HepG2 (cell line): ENCODE results near the gene FLYWCH1. TPM values are rescaled to one million over a fixed set of nuclear protein-coding genes. Genes with fewer than 3 reads are reported as not detected.
A peak's percentile ranks its signal among the peaks of the same experiment; 100 is the strongest.

Source experiments
- ETV6 ChIP-seq: sonication (generic); formaldehyde crosslinking; conservative IDR thresholded peaks from 2 replicates; pipeline ENCODE4 v1.4.0; 2020; ENCODE audit warnings: missing genetic modification reagents
- KIAA2018 ChIP-seq: sonication (generic); formaldehyde crosslinking; IDR thresholded peaks from 2 replicates; pipeline ENCODE4 v1.5.0; 2020; ENCODE audit warnings: mild to moderate bottlenecking, missing genetic modification reagents, borderline replicate concordance
- ZNF235 ChIP-seq: sonication (generic); formaldehyde crosslinking; IDR thresholded peaks from 2 replicates; pipeline ENCODE4 v1.8.1; 2023; ENCODE audit warnings: mild to moderate bottlenecking, missing genetic modification reagents, borderline replicate concordance
- polyA plus RNA-seq, 8 experiments: library from polyadenylated mRNA; depleted of rRNA in 3 of 8; stranded (reverse) in 7 of 8; unstranded in 1 of 8; fragments of >200 nt; fragmentation: Illumina TruSeq in 4 of 8; extraction: Trizol in 4 of 8; gene quantifications; 2 replicates each; pipeline versions ENCODE4 v1.2.1 to v1.2.3, GENCODE V29; 2011 to 2016; ENCODE audit warnings: low read depth in 4 of 8, missing spikeins in 1 of 8, mixed read lengths in 1 of 8; ENCODE audit not compliant: insufficient read depth in 1 of 8
- total RNA-seq, 5 experiments: library from RNA; depleted of rRNA; stranded (reverse); fragments of >200 nt; fragmentation: Illumina TruSeq; extraction: Trizol; gene quantifications; 2 replicates each; pipeline ENCODE4 v1.2.3, GENCODE V29; 2016; ENCODE audit warnings: low read depth in 1 of 5

FLYWCH1 gene
- total and polyA plus RNA-seq, 2 of the 13 experiments (the other 11 are each of a cell fraction or from before 2014, with no cell fraction given) = 7.3 to 12.4 TPM

GRCh38 chr16:2905241-2905987 is 6.3 kb upstream of the FLYWCH1 start (continued):
- TF ChIP-seq KIAA2018 (CRISPR knock-in tag) (no peak), ZNF235 (CRISPR knock-in tag) (no peak; the same call in 1 of the 2 replicates), ETV6 (CRISPR knock-in tag) (peak; percentile 75; the same call in 1 of the 2 replicates)
